GM18526 (cell line): ENCODE data around the gene SAMD10.

ENCODE experiments used
- POLR2A ChIP-seq: IDR thresholded peaks from 3 replicates; pipeline ENCODE4 v1.6.1; 2011; ENCODE audit not compliant: insufficient read length; ENCODE audit errors: extremely low read depth

SAMD10 gene

DNA sequence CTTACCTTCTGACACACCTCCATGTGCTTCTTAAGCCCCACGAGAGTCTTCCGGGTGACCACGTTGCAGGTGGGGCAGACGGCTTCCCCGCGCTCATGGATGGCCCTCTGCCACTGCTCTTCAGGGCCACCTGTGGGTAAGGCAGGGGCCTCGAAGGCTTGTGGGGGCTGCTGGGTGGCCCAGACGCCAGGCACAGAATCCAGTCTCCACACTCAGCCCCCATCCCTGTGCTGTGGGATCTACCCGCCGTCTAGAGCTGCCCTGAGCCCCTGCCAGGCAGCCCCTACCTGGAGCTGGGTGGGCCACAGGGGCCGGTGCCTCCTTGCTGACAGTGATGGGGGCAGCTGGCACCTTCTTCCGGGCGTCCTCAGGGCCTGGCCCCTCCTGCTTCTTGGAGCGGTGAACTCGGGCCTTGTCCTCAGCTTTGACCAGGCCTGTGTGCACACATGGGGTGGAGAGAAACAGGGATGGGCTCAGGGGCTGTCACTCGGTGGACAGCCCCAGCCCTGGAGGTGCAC is 15.6 kb downstream of the SAMD10 start:
- no peak for TF ChIP-seq POLR2A

DNA sequence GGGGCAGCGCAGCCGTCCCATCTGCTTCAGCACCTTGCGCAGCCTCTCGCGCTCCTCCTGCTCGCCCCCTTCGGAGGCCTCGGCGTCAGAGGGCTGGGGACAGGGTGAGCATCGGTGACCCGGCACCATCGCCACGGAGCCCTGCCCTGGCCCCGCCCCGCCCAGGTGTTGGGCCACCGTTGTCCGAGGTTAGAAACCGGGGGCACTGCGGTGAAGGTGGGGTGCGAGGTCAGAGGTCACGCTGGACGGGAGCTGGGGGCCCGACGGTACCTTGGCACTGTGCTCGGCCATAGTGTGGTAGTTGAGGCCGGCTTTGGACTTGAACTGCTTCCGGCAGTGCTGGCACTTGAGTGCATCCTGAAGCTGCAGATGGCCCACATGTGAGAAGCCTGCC is 16.1 kb downstream of the SAMD10 start:
- TF ChIP-seq POLR2A: no peak

DNA sequence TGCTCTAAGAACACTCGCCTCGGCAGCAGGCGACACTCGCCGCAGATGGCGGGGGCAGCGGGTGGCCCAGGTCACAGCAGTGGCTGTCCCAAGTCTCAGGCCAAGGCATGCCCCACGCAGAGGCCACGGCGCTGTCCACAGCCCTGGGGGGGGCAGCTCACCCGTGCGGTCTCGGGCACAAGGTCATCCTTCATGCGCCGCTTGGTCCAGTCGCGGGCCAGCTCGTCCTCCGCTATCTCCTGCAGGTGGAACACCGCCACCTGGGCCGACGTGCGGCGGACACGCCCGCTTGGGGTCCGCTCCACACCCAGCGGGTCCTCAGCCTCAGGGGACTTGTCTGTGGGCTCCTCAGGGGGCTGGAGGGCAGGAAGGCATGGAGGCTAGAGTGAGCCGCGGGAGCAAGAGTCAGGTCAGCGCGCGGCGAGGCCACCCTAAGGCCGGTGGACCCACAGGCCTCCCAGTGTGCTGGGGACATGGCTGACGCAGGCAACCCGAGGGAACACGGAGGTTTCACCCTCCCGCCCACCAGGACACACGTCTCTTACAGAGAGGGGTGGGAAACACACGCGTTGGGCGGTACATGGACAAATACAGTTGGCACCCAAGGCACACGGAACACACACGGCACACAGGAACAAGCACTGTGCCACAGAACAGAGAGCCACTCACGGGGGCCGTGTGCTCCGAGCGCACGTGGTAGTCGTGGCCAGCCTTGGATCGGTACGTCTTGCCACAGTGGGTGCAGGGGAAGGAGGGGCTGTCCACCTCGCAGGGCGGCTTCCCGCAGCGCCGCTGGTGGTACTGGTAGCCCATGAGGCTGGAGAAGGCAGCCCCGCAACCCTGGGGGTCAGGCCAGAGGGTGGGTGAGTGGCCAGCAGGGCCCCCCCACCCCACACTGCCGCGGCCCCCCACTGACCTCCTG is 16.8 kb downstream of the SAMD10 start:
- TF ChIP-seq POLR2A: no peak

DNA sequence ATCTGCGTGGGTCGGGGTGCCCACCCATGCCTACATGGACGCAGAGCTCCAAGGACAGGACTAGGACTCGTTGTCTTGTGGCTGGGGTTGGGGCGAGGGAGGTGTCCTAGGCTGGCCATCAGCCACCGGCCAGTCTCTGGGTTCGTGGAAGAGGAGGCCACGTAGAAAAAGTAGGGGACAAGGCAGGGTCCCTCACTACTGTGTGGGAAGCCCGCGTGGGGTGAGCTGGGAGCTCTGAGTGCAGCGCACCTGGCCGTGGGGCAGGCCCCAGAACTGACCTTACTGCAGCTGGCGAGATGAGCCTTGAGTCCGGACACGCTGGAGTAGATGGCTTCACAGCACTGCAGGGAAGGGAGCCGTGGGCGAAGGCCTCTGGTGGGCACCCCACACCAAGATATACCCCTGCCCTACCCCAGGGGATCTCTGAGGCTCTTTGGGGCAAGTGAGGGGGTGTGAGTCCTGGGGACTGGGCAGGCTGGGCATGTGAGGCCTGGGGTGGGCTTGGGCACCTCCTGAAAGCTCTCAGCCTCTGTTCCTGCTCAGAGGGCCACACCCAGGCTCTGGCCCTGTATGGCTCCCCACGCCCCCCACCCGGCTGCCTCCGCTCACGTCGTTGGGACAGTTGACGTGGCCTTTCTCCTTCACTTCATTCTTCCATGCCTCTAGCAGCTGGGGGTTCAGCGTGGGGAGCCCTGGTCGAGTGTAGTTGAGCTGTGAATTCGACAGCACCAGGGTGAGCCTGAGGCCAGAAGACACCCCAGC is 17.6 kb downstream of the SAMD10 start:
- TF ChIP-seq POLR2A: no peak

DNA sequence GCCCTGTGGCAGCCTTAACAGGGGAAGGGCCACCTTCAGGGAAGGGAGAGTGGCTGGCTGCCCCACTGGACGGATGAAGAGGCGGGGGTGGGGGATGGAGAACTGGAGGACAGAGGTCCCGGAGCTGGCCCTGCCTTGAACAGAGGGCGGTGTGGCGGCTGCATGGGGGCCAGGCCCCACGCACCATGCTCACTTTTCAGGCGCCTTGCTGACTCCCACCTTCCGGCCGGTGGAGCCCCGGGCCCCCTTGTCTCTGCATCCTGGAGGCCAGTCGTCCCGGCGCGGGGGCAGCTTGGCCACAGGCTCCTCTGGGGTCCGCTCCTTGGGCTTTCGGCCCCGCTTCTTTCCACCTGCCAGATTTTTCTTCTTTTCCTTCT is 19.8 kb downstream of the SAMD10 start:
- TF ChIP-seq POLR2A: no peak

DNA sequence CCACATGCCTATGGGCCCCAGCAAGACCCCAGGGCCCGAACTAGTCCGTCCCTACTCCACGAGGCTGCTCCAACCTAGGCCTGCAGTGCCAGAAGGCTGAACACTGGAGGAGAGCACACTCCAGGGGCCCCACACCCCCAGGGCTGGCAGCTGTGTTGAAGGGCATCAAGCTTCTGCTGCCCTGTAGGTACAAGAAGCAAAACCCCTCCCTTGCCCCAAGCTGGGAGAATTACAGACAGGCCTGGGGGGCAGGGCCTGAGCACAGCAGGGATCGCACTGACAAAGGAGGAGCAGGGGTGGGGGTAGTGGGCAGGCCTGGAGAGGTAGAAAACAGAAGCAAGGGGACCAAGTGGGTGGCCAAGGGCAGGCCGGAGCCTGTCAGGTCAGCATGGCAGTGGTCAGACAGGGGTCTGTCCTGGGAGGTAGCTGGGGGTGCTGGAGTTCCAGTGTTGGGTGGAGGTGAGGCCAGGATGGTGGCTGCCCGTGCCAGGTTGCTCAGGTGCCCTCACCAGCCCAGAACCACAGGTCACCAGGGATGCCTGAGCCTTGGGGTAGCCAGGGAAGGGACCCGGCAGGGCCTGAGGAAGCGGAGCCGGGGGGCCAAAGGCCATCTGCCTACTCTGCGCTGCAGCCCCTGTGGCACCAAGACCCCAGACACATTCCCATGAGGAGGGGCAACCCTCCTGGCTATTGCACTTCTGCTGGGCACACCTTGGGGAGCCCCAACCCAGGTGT is 20.3 kb downstream of the SAMD10 start:
- TF ChIP-seq POLR2A: no peak

DNA sequence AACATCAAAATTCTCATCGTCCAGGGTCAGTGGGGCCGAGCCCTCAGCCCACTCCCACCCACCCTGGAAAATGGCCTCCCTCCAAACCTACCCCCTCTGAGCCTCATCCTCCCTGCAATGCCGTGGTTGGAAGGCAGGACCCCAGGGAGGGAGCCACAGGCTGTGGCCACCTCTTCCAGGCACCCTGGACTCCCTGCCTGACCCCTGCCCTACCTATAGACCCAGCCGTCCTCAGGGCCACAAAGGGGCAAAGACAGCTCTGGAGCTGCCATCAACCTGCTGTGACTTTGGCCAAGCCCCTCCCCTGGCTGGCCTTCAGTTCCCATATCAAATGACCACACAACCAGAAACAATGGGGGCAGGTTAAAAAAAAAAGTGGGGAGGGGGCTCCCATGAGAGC is 21.0 kb downstream of the SAMD10 start:
- TF ChIP-seq POLR2A: no peak

DNA sequence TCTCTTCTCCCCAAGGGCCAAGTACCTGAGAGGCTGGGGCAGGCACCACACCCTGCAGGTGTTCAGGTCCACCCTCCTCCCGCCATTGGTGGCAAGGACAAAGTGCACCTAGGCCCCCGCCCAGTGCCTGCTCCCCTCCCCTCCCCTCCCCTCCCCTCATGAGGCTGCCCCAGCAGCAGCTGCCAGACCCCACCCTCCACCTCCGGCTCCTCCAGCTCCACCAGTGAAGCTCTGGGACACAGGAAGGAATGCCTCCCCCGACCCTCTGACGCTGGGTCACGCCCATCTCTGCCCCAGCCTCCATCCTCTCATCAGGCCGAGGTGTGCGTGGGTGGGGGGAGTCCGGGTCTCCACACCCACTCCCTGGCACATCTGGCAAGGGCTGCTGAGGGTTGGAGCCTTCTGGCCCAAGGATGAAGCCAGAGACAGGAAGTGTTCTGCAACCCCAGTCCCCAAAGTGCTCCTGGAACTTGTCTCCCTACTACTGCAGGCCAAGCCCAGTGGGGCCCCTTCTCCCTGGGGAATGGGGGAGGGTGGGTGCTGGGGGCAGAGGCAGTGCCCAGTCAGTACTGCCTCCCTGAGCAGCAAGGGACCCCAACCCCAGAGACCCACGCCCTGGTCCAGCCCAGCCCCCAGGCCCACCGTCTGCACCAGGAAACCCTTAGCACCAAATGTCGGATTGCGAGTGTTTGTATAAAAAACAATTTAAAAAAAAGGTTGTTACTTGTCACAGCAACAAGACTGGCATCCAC is 21.6 kb downstream of the SAMD10 start:
- no peak for TF ChIP-seq POLR2A

DNA sequence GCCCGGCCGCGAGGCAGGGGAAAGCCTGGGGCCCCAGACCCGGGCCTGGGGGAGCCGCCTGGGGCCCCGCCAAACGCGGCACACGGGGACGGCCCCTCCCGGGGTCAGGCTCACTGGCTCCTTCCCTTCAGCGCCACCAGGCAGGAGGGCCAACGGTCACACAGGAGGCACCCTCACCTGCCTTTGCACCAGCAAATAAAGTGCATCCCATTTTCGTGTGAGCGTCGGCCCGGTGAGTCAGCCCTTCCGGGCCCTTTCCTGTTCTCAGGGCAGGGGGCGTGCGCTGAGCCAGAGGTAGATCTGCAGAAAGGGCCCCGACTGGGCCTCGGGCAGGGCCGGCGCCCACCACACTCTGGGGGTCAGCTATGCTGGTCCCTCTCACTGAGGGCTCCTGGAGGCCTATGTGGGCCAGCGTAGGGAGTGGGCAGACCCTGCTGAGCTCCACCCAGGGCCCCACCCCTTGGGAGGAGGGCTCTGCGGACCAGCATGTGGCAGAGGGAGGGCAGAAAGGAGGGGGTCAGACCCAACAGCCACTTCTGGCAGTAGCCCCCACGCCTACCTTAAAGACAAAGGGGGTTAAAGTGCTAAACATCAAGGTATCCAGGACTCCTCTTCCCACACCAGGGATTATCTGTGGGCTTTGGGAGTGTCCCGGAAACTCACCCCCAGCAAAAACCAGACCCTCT is 22.3 kb downstream of the SAMD10 start:
- TF ChIP-seq POLR2A: peak; percentile 30

DNA sequence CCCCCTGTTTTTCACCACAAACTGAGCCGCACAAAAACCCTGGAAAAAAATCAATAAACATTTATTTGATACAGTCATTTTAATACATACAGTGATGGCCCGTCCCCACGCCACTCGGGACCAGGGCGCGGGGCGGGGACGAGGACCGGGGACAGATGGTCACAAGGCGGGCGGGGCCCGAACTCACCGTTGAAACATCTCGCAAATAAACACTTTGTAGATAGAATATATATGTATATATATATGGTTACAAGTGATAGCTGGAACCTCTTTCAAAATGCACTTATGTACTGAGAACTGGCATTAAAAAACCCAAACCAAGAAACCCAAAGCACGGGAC is 22.8 kb downstream of the SAMD10 start:
- TF ChIP-seq POLR2A: no peak

DNA sequence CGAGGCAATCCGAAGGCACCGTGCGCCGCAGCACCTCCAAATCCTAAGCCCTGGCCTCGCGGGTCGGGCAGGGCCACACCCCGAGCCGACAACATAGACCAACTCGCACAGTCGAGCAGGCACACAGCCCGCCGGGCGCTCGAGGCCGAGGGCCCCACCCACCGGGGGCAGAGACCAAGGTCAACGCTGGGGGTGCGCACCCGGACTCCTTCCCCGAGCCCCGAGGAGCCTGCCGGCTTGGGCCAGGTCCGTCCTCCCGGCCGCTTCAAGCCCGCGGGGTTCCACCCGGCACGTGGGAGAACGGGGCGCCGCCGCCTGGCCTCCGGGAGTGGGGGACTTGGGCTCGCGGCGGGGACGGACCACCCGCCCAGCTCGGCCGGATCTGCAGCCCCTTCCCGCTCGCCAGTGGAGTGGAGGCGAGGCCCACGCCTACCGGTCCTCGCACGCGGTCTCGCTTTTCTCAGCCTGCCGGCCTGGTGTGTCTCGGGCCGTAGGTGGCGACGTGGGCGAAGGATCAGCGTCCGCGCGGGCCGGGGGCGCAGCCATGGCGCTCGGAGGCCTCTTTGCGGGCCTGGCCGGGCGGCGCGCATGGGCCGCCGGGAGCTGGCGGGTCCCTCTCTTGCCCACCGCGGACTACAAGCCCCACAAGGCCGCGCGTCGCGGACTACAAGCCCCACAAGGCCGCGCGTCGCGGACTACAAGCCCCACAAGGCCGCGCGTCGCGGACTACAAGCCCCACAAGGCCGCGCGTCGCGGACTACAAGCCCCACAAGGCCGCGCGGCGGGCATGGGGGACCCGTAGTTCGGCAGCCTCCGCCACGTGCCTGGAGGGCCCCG is 23.4 kb downstream of the SAMD10 start, which contains the start of gene UCKL1:
UCKL1 (minus strand) TSS at position 590 of the 837 bp plus-strand sequence; CDS start at position 546, 44 bp downstream.
- peak; percentile 77 for TF ChIP-seq POLR2A

DNA sequence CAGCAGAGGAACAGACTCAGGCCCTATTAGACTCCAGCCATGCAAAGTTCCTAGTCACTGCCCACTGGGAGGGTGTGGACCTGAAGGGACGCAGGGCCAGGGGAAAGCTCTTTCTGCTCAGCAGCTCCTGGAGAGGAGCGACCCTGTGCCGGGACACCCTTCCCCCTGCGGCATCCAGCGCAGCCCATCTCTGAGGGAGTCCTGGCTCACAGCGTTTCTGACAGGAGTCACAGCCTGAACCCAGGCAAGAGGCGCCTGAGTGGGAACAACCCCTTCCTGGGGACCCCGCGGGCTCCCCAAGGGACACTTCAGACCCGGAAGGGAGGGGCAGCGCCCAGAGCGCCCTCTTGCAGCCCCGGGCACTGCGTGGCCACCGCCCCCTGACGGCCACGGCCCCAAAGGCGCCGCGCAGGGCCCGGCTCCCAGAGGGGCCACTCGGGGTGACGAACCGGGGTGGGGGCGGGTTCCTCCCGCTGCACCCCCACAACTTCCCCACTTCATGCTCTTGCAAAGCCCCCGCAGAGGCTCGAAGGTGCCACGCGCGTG is 24.1 kb downstream of the SAMD10 start:
- TF ChIP-seq POLR2A: no peak
